GM18517 (cell line): ENCODE data around the gene CCDC71L.

ENCODE experiments used
- ATAC-seq: cut with Tn5 transposase; IDR thresholded peaks from one replicate; pipeline ENCODE4 v1.9.1; 2021; ENCODE audit warnings: mild to moderate bottlenecking, moderate library complexity; ENCODE audit not compliant: unreplicated experiment

Gene CCDC71L

GRCh38 chr7:106609416-106609815 lies 51.5 kb downstream of the CCDC71L start:
- no peak for ATAC-seq

GRCh38 chr7:106608661-106609060 lies 52.3 kb downstream of the CCDC71L start:
- no peak for ATAC-seq
